Body of pancreas (tissue), 4 donors: ENCODE results near the gene ADGRL1.
"Not testable (repeated sequence)": the region's sequence is repeated elsewhere in the genome, so short reads cannot be mapped to it uniquely, and the experiment has no call there.

Experiments used
- CTCF ChIP-seq, 7 experiments: fragments of 450-650 bp in 4 of 7; fragments of 200-600 bp in 3 of 7; sonication (generic) in 3 of 7; IDR thresholded peaks; one replicate each; pipeline ENCODE4 v1.5.1; 2016 to 2019; ENCODE audit warnings: antibody characterized with exemption in 7 of 7
- POLR2A ChIP-seq, 3 donors: fragments of 450-650 bp; IDR thresholded peaks; one replicate each; pipeline ENCODE4 v1.6.1; 2016; ENCODE audit warnings: antibody characterized with exemption in 3 of 3, mild to moderate bottlenecking in 2 of 3

GRCh38 chr19:14210182-14210581, 4.2 kb upstream of the ADGRL1 start:
- not testable (repeated sequence) for TF ChIP-seq POLR2A, CTCF (IDR thresholded peaks at IDR 0.05)
